Measurements from ENCODE around the gene FEN1. TPM values are rescaled to one million over a fixed set of nuclear protein-coding genes. Genes with fewer than 3 reads are reported as not detected.
A peak's percentile ranks its signal among the peaks of the same experiment; 100 is the strongest.

The FEN1 gene
- polyA plus RNA-seq, 3 donors = 3.5 to 6.4 (median 4.3) TPM

- Histone ChIP-seq H3K9ac (ENCODE audit: insufficient read depth, low read length, poor library complexity, severe bottlenecking) (no peak overlapping the region), H3K4me2 (replicated peaks; ENCODE audit: extremely low read depth, low read length, poor library complexity, severe bottlenecking) (no peak overlapping the region), H3K79me2 (ENCODE audit: insufficient read depth, low read length) (peaks cover 39% of the 10 kb centered on the region), H2AFZ (ENCODE audit: insufficient read depth, low read depth, low read length, poor library complexity, severe bottlenecking) (no peak overlapping the region), H3K9me3 (replicated peaks in 1 of 2; ENCODE audit: control insufficient read depth in 1 of 2, insufficient read depth in 1 of 2, low read length in 2 of 2) (no peaks in the 10 kb centered on the region), H3K27me3 (ENCODE audit: control insufficient read depth in 2 of 2, insufficient read depth in 2 of 2, low read length in 2 of 2) (no peaks in the 10 kb centered on the region), H3K4me3 (replicated peaks in 1 of 3; ENCODE audit: low read depth in 2 of 3, low read length in 3 of 3) (no peak overlapping the region), H4K20me1 (ENCODE audit: insufficient read depth, low read length) (no peaks in the 10 kb centered on the region), H3K4me1 (ENCODE audit: control insufficient read depth in 1 of 2, insufficient read depth in 2 of 2, low read length in 2 of 2) (peaks cover 4 to 7% of the 10 kb centered on the region in 2 donors), H3K27ac (ENCODE audit: low read depth in 1 of 2, low read length in 2 of 2) (peak overlapping the region in 1 of 2 donors; percentile 59), H3K36me3 (replicated peaks in 1 of 2; ENCODE audit: control insufficient read depth in 1 of 2, insufficient read depth in 2 of 2, low read length in 2 of 2) (peaks cover 35 to 69% of the 10 kb centered on the region in 2 donors)
- TF ChIP-seq, protein P1, sequence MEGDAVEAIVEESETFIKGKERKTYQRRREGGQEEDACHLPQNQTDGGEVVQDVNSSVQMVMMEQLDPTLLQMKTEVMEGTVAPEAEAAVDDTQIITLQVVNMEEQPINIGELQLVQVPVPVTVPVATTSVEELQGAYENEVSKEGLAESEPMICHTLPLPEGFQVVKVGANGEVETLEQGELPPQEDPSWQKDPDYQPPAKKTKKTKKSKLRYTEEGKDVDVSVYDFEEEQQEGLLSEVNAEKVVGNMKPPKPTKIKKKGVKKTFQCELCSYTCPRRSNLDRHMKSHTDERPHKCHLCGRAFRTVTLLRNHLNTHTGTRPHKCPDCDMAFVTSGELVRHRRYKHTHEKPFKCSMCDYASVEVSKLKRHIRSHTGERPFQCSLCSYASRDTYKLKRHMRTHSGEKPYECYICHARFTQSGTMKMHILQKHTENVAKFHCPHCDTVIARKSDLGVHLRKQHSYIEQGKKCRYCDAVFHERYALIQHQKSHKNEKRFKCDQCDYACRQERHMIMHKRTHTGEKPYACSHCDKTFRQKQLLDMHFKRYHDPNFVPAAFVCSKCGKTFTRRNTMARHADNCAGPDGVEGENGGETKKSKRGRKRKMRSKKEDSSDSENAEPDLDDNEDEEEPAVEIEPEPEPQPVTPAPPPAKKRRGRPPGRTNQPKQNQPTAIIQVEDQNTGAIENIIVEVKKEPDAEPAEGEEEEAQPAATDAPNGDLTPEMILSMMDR (IDR thresholded peaks at IDR 0.05) = no peak
- Mint-ChIP-seq H3K27ac (peak overlapping the region in 3 of 7 donors; percentile 52 to 81 (median 73)), H3K4me1 (peaks cover 14% of the 10 kb centered on the region), H3K9me3 (peaks cover 0 to 3% (median 0%) of the 10 kb centered on the region in 7 donors), H3K27me3 (ENCODE audit: low read depth in 3 of 3) (no peaks in the 10 kb centered on the region), H3K36me3 (peaks cover 46 to 62% of the 10 kb centered on the region in 2 donors), H3K4me3 (no peak overlapping the region)
- intact Hi-C loops (cut with micrococcal nuclease) = loop anchor here in 1 of 2 donors (10.0 kb wide), 1 partner anchor 84 kb away; no protein-coding TSS in a partner anchor
- no peak for DNase-seq
- no CpG with 5 or more reads among the region's 3 CpGs for whole genome bisulfite sequencing (ENCODE audit: insufficient coverage)
These were observed 7.9 kb downstream of the FEN1 start for GRCh38 chr11:61800331-61801281.

DNA sequence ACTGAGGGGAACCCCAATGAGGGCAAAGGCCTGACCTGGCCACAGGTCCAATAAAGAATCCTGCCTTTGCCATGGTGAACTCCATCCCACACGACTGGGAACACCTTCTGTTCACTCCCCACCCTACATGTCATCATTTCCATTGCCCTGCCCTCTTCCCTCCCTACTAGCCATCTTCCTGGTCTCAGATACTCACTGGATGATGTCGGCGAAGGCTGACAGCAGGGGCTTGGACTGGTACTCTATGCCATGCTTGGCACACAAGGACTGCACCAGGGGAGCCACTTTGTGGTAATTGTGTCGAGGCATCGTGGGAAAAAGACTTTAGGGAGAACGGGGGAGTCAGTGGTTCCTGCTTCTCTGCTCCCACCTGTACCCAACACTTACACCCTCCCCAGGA lies 9.9 kb downstream of the FEN1 start:
- intact Hi-C loops (cut with micrococcal nuclease) = loop anchor here in 1 of 2 donors (10.0 kb wide), 1 partner anchor 82 kb away; no protein-coding TSS in a partner anchor
- no peak overlapping the region for H3K9ac ChIP-seq (ENCODE audit: insufficient read depth, low read length, poor library complexity, severe bottlenecking)
- peaks cover 40 to 78% of the 10 kb centered on the region in 2 donors for H3K36me3 ChIP-seq (replicated peaks in 1 of 2; ENCODE audit: control insufficient read depth in 1 of 2, insufficient read depth in 2 of 2, low read length in 2 of 2)
- H3K27me3 Mint-ChIP-seq (ENCODE audit: low read depth in 3 of 3) = no peaks in the 10 kb centered on the region
- H3K4me1 Mint-ChIP-seq = peaks cover 14% of the 10 kb centered on the region
- no peaks in the 10 kb centered on the region for H3K27me3 ChIP-seq (ENCODE audit: control insufficient read depth in 2 of 2, insufficient read depth in 2 of 2, low read length in 2 of 2)
- H3K4me1 ChIP-seq (ENCODE audit: control insufficient read depth in 1 of 2, insufficient read depth in 2 of 2, low read length in 2 of 2) = peaks cover 4 to 7% of the 10 kb centered on the region in 2 donors
- H4K20me1 ChIP-seq (ENCODE audit: insufficient read depth, low read length) = no peaks in the 10 kb centered on the region
- H2AFZ ChIP-seq (ENCODE audit: insufficient read depth, low read depth, low read length, poor library complexity, severe bottlenecking) = no peak overlapping the region
- peaks cover 0 to 3% (median 0%) of the 10 kb centered on the region in 7 donors for H3K9me3 Mint-ChIP-seq
- H3K79me2 ChIP-seq (ENCODE audit: insufficient read depth, low read length) = peaks cover 21% of the 10 kb centered on the region
- H3K36me3 Mint-ChIP-seq = peaks cover 56 to 76% of the 10 kb centered on the region in 2 donors
- H3K4me3 Mint-ChIP-seq = no peak overlapping the region
- peak overlapping the region in 1 of 2 donors; percentile 31 for H3K27ac ChIP-seq (ENCODE audit: low read depth in 1 of 2, low read length in 2 of 2)
- peak overlapping the region in 3 of 7 donors; percentile 8 to 21 (median 16) for H3K27ac Mint-ChIP-seq
- DNase-seq = no peak
- H3K4me2 ChIP-seq (replicated peaks; ENCODE audit: extremely low read depth, low read length, poor library complexity, severe bottlenecking) = no peak overlapping the region
- no peaks in the 10 kb centered on the region for H3K9me3 ChIP-seq (replicated peaks in 1 of 2; ENCODE audit: control insufficient read depth in 1 of 2, insufficient read depth in 1 of 2, low read length in 2 of 2)
- WGBS (ENCODE audit: insufficient coverage) = 97% methylated on average over 3 of the region's 6 CpGs
- no peak overlapping the region for H3K4me3 ChIP-seq (replicated peaks in 1 of 3; ENCODE audit: low read depth in 2 of 3, low read length in 3 of 3)
- TF ChIP-seq, protein P1 (IDR thresholded peaks at IDR 0.05) = no peak

Measured in CD14-positive monocyte (primary cell).